HepG2 (cell line): ENCODE measurements around the gene FAM120AOS. TPM values are rescaled to one million over a fixed set of nuclear protein-coding genes. Genes with fewer than 3 reads are reported as not detected.

Source experiments
- ATAC-seq: fragments of 200-7000 bp; cut with Tn5 transposase; 3 replicates; pipeline ENCODE4 v1.9.1; 2020; ENCODE audit warnings: mild to moderate bottlenecking, moderate library complexity
- BruUV-seq: library from RNA; stranded (reverse); fragments of 400-500 nt; replicated peaks from 2 replicates; lab custom pipeline; 2021; lab: Mats Ljungman, UMichigan
- CTCF ChIA-PET: fragments of 300-600 bp; formaldehyde crosslinking; extraction: SDS; loops from one replicate; lab custom pipeline; 2021; ENCODE audit warnings: low total read pairs, inconsistent platforms, low intra/inter-chr PET ratio; lab: Yijun Ruan, JAX
- POLR2A ChIA-PET: fragments of 350-600 bp; sonication (Branson Sonifier 250); formaldehyde crosslinking; loops from one replicate; lab custom pipeline; 2020; ENCODE audit warnings: antibody characterized with exemption, inconsistent platforms; lab: Yijun Ruan, JAX
- DNase-seq: peaks from one replicate; pipeline ENCODE4 v3.0.0-alpha.2; 2015; ENCODE audit warnings: low spot score
- FAIRE-seq: peaks from 3 replicates; lab custom pipeline; 2011; peaks lifted over from hg19 to GRCh38; lab: Jason Lieb, UNC
- H2AFZ ChIP-seq: one replicate; pipeline ENCODE4 v1.6.1; 2011; ENCODE audit warnings: low read length, inconsistent platforms
- H3K27ac ChIP-seq: fragments of 300-600 bp; 3 replicates; pipeline ENCODE4 v1.8.0; 2011; ENCODE audit warnings: mixed run types, mild to moderate bottlenecking, mixed read lengths, low read length, inconsistent platforms; ENCODE audit not compliant: insufficient read depth; ENCODE audit errors: extremely low read length
- H3K27me3 ChIP-seq, 2 experiments: fragments of 200-600 bp in 1 of 2; 2 replicates in 1 of 2; 3 replicates in 1 of 2; pipeline versions ENCODE4 v1.6.0 to v1.8.0; 2011; ENCODE audit warnings: low read length in 2 of 2, mild to moderate bottlenecking in 2 of 2, moderate library complexity in 2 of 2, inconsistent platforms in 1 of 2; ENCODE audit not compliant: insufficient read depth in 2 of 2, control insufficient read depth in 1 of 2
- H3K36me3 ChIP-seq, 2 experiments: fragments of 200-600 bp in 1 of 2; replicated peaks in 1 of 2; 2 replicates in 1 of 2; 3 replicates in 1 of 2; pipeline versions ENCODE4 v1.5.1 to v1.8.0; 2011; ENCODE audit warnings: low read length in 2 of 2, inconsistent platforms in 1 of 2; ENCODE audit not compliant: insufficient read depth in 2 of 2, control insufficient read depth in 1 of 2
- H3K4me1 ChIP-seq: 2 replicates; pipeline ENCODE4 v1.5.1; 2012; ENCODE audit warnings: low read length, inconsistent platforms; ENCODE audit not compliant: insufficient read depth
- H3K4me2 ChIP-seq: 2 replicates; pipeline ENCODE4 v1.6.0; 2011; ENCODE audit warnings: low read depth, low read length, inconsistent platforms
- H3K4me3 ChIP-seq, 3 experiments: fragments of 200-600 bp in 1 of 3; sonication (generic), shearing (Covaris generic) in 1 of 3; replicated peaks in 1 of 3; 2 replicates each; pipeline ENCODE4 v1.5.1; 2011 to 2016; ENCODE audit warnings: low read length in 3 of 3, inconsistent platforms in 2 of 3, low read depth in 2 of 3, mild to moderate bottlenecking in 2 of 3, control low read depth in 1 of 3, mixed read lengths in 1 of 3; ENCODE audit not compliant: insufficient read depth in 1 of 3
- H3K79me2 ChIP-seq: one replicate; pipeline ENCODE4 v1.6.1; 2011; ENCODE audit warnings: low read length, inconsistent platforms; ENCODE audit not compliant: insufficient read depth
- H3K9ac ChIP-seq: 2 replicates; pipeline ENCODE4 v1.6.0; 2011; ENCODE audit warnings: mild to moderate bottlenecking, low read depth, low read length, inconsistent platforms; ENCODE audit not compliant: insufficient read depth
- H3K9me3 ChIP-seq: 2 replicates; pipeline ENCODE4 v1.5.1; 2012; ENCODE audit warnings: mild to moderate bottlenecking, low read length
- H4K20me1 ChIP-seq: 2 replicates; pipeline ENCODE4 v1.6.0; 2011; ENCODE audit warnings: inconsistent platforms, mild to moderate bottlenecking, low read length, moderate library complexity; ENCODE audit not compliant: insufficient read depth
- AKAP8 ChIP-seq: sonication (generic); formaldehyde crosslinking; IDR thresholded peaks from 2 replicates; pipeline ENCODE4 v1.5.1; 2020; ENCODE audit warnings: mild to moderate bottlenecking, missing genetic modification reagents
- ARHGAP35 ChIP-seq: sonication (generic); formaldehyde crosslinking; IDR thresholded peaks from 2 replicates; pipeline ENCODE4 v1.9.0; 2022; ENCODE audit warnings: mild to moderate bottlenecking, inconsistent platforms, moderate library complexity, missing genetic modification reagents, borderline replicate concordance
- CBX5 ChIP-seq: sonication (generic); formaldehyde crosslinking; IDR thresholded peaks from 2 replicates; pipeline ENCODE4 v1.4.0; 2020; ENCODE audit warnings: missing genetic modification reagents, borderline replicate concordance
- CSRNP1 ChIP-seq: sonication (generic); formaldehyde crosslinking; IDR thresholded peaks from 2 replicates; pipeline ENCODE4 v1.8.1; 2023; ENCODE audit warnings: mild to moderate bottlenecking, missing genetic modification reagents
- FOXP4 ChIP-seq: sonication (generic); formaldehyde crosslinking; IDR thresholded peaks from 2 replicates; pipeline ENCODE4 v1.4.0; 2020; ENCODE audit warnings: missing genetic modification reagents
- HCFC1 ChIP-seq: fragments of 150-350 bp; IDR thresholded peaks from 2 replicates; pipeline ENCODE4 v1.6.1; 2014; ENCODE audit warnings: low read depth, low read length
- MLXIP ChIP-seq: sonication (generic); formaldehyde crosslinking; IDR thresholded peaks from 2 replicates; pipeline ENCODE4 v1.9.0; 2021; ENCODE audit warnings: missing genetic modification reagents, borderline replicate concordance
- SIN3A ChIP-seq: IDR thresholded peaks from 2 replicates; pipeline ENCODE4 v1.6.1; 2011; ENCODE audit warnings: low read depth, mild to moderate bottlenecking, control low read depth, low read length, borderline replicate concordance
- SMC3 ChIP-seq: IDR thresholded peaks from 2 replicates; pipeline ENCODE4 v1.6.1; 2011; ENCODE audit warnings: low read length, improper control_type of control experiment
- ZBTB43 ChIP-seq: sonication (generic); formaldehyde crosslinking; conservative IDR thresholded peaks from 2 replicates; pipeline ENCODE4 v1.4.0; 2020; ENCODE audit warnings: missing genetic modification reagents
- ZBTB8A ChIP-seq: sonication (generic); formaldehyde crosslinking; IDR thresholded peaks from 2 replicates; pipeline ENCODE4 v1.4.0; 2020; ENCODE audit warnings: mild to moderate bottlenecking, low read depth, missing genetic modification reagents, borderline replicate concordance
- ZFP41 ChIP-seq: sonication (generic); formaldehyde crosslinking; IDR thresholded peaks from 2 replicates; pipeline ENCODE4 v1.4.0; 2020; ENCODE audit warnings: mild to moderate bottlenecking, missing genetic modification reagents, borderline replicate concordance
- ZKSCAN1 ChIP-seq: fragments of 150-350 bp; IDR thresholded peaks from 2 replicates; pipeline ENCODE4 v1.6.1; 2014; ENCODE audit warnings: low read length
- ZNF160 ChIP-seq: sonication (generic); formaldehyde crosslinking; IDR thresholded peaks from 2 replicates; pipeline ENCODE4 v1.8.0; 2022; ENCODE audit warnings: mild to moderate bottlenecking, inconsistent platforms, missing genetic modification reagents
- ZNF224 ChIP-seq: sonication (generic); formaldehyde crosslinking; IDR thresholded peaks from 2 replicates; pipeline ENCODE4 v1.5.0; 2020; ENCODE audit warnings: mild to moderate bottlenecking, missing genetic modification reagents
- ZNF546 ChIP-seq: sonication (generic); formaldehyde crosslinking; conservative IDR thresholded peaks from 2 replicates; pipeline ENCODE4 v1.8.1; 2023; ENCODE audit warnings: mild to moderate bottlenecking, missing genetic modification reagents
- ZNF549 ChIP-seq: sonication (generic); formaldehyde crosslinking; IDR thresholded peaks from 2 replicates; pipeline ENCODE4 v1.5.0; 2020; ENCODE audit warnings: missing genetic modification reagents
- ZNF737 ChIP-seq: sonication (generic); formaldehyde crosslinking; IDR thresholded peaks from 2 replicates; pipeline ENCODE4 v1.5.0; 2020; ENCODE audit warnings: missing genetic modification reagents, mild to moderate bottlenecking, borderline replicate concordance
- WGBS: methylation state at CpG from one replicate; pipeline ENCODE4 v1.1.6; 2017; ENCODE audit warnings: low lambda C conversion rate; 5-methylcytosine and 5-hydroxymethylcytosine counted together
- in situ Hi-C: cut with HindIII; loops from 2 replicates; pipeline ENCODE4 v1.10.0; 2017; ENCODE audit warnings: low pct_unique_long_range_greater_than_20kb; ENCODE audit not compliant: extremely low pct_ligation_motif_present
- intact Hi-C: fragments of 100-400 bp; cut with micrococcal nuclease; formaldehyde crosslinking; loops from one replicate; pipeline ENCODE4 v1.10.0; 2022; ENCODE audit not compliant: unreplicated experiment
- polyA plus RNA-seq, 8 experiments: library from polyadenylated mRNA; depleted of rRNA in 3 of 8; stranded (reverse) in 7 of 8; unstranded in 1 of 8; fragments of >200 nt; fragmentation: Illumina TruSeq in 4 of 8; extraction: Trizol in 4 of 8; gene quantifications; 2 replicates each; pipeline versions ENCODE4 v1.2.1 to v1.2.3, GENCODE V29; 2011 to 2016; ENCODE audit warnings: low read depth in 4 of 8, missing spikeins in 1 of 8, mixed read lengths in 1 of 8; ENCODE audit not compliant: insufficient read depth in 1 of 8
- total RNA-seq, 5 experiments: library from RNA; depleted of rRNA; stranded (reverse); fragments of >200 nt; fragmentation: Illumina TruSeq; extraction: Trizol; gene quantifications; 2 replicates each; pipeline ENCODE4 v1.2.3, GENCODE V29; 2016; ENCODE audit warnings: low read depth in 1 of 5

FAM120AOS gene
- total and polyA plus RNA-seq, 2 of the 13 experiments (the other 11 are each of a cell fraction or from before 2014, with no cell fraction given) = 28.2 to 34.6 TPM

- ChIA-PET CTCF (no interaction called here), POLR2A (no interaction called here)
- H3K27me3 ChIP-seq = no peaks in the 10 kb centered on the region
- no peak overlapping the region for H3K27ac ChIP-seq
- peaks cover 8 to 46% of the 10 kb centered on the region in 2 experiments for H3K36me3 ChIP-seq
- H3K79me2 ChIP-seq = peaks cover 42% of the 10 kb centered on the region
- no peak overlapping the region for H3K4me2 ChIP-seq
- no peak overlapping the region for H3K9ac ChIP-seq
- no peak for DNase-seq
- no TSS peak for BruUV-seq
- no peaks in the 10 kb centered on the region for H3K9me3 ChIP-seq
- no peak overlapping the region for H2AFZ ChIP-seq
- H4K20me1 ChIP-seq = no peaks in the 10 kb centered on the region; the same call in 1 of the 2 replicates
- peaks cover 5% of the 10 kb centered on the region for H3K4me1 ChIP-seq
- 97% methylated on average over 3 of the region's 3 CpGs for WGBS
- FAIRE-seq = no peak
- no peak for ATAC-seq
- no peak overlapping the region for H3K4me3 ChIP-seq
- intact Hi-C loops (loop anchor here (5.0 kb wide), 1 partner anchor 69 kb away; no protein-coding TSS in a partner anchor), in situ Hi-C loops (no loop called here)
- TF ChIP-seq ZNF224 (CRISPR knock-in tag) (no peak), ZNF737 (CRISPR knock-in tag) (no peak), ZKSCAN1 (no peak), MLXIP (CRISPR knock-in tag) (no peak), SMC3 (no peak), CBX5 (CRISPR knock-in tag) (no peak), ZBTB8A (CRISPR knock-in tag) (no peak), SIN3A (no peak), ZNF546 (CRISPR knock-in tag) (no peak), ZNF160 (CRISPR knock-in tag) (no peak), AKAP8 (CRISPR knock-in tag) (no peak), CSRNP1 (CRISPR knock-in tag) (no peak), ZBTB43 (CRISPR knock-in tag) (no peak), ZFP41 (CRISPR knock-in tag) (no peak), ARHGAP35 (no peak), ZNF549 (CRISPR knock-in tag) (no peak), FOXP4 (CRISPR knock-in tag) (no peak), HCFC1 (no peak)
Measured at GRCh38 chr9:93475856-93476255, 22.5 kb upstream of the FAM120AOS start.
